ENCODE results near the gene LDHAL6A.

Gene LDHAL6A

DNA sequence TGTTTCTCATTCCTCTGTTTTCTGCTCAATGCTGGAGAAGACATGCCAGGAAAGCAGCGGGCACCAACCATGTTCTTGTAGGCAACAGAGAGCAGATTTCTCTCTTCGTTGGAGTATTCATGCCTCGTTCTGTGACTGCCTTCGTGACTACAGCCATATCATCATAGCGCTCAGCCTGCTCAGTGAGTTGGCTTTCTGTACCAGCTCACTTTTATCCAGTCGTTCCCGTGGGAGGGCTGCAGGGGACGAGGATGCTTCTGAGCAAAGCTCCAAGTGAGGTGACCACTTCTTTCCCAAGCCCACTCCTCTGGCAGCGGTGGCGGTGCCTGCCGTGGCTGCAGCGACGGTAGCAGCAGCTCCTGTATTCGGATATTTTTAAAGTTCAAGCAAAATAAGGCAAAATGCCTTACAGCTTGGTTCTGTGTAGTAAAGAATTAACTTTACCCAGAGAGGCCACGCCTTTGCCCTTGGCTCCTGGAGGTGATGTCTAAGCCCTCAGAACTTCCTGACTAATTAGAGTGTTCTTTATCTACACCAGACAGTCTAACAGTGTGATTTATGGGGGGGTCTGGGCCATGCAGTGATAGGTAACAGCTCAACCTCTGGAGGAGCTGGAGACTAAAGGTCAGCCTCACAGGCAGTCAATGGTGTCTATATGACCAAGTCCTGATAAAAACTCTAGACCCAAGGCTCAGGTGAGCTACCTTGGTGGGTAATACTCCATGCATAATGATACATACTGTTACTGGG is 35.3 kb downstream of the LDHAL6A start:
- no peak for DNase-seq (ENCODE audit: low read depth)

DNA sequence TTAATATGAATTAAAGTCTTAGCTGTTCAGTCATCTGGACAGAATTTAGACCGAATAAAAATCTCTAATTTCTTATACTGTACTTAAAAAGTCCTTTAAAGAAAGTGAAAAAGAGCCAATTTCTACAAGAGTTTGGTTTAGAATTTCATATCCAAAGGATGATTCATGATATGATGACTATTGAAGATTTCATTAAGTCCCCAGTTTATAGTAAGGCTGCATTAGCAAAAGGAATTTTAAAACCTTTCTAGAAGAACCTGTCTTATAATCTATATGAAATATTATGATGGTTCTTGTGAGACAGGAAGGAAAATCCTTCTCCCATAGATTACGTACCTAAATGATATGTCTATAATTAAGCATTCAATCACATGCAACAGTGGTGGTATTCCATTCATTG is 36.3 kb downstream of the LDHAL6A start:
- DNase-seq (ENCODE audit: low read depth), result no peak

DNA sequence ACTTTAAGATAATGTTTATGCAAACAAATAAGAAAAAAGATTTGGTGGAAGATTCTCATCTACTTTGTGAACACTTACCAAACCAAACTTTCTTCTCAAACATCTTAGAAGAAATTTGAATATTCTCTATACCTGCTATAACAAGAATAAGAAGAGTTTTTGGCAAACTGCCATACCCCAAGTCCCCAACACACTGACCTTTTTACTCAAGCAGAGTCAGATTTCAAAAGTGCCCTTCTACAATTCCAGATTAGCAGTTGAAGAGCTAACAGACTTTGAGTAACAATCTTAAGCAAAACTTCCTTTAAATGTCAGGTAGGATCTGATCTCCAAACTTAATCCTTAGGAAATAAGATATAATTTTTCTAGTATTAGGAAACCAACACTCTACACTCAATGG is 37.2 kb downstream of the LDHAL6A start:
- no peak for DNase-seq (ENCODE audit: low read depth)

DNA sequence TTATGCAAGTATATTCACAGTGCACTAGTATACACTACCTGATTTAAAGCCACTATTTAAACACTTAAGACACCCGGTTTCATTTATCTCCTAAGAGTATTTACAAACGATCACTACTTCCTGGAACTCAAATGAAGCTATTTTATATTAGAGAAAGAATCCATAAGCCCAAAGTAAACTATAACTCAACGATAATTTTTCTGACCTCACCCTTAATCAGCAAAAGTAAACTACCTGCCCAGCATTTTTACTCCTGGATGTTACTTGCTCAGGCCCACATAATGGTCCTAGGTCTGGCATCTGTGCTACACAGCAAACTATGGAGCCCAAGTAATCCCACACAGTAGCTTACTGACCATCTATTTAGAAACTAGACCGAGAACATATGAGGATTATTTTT is 37.7 kb downstream of the LDHAL6A start:
- no peak for DNase-seq (ENCODE audit: low read depth)

DNA sequence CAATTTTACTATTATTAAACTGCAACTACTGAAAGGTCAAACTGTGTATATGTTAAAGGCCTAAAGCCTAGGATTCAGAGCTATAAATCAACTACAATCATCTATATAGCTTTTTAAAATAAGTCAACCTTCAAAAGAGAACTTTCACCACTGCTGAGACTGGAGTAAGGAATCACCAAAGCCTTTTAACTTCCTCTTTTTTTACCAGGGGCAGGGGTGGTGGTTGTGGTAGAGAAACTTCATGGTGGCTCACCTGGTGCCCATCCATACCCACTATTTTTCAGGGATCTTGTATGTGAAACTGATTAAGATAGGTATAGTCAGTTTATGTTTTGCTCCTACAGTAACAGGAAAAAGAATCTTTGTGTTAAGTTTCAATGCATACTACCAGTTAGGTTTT is 39.6 kb downstream of the LDHAL6A start:
- DNase-seq (ENCODE audit: low read depth), result no peak

DNA sequence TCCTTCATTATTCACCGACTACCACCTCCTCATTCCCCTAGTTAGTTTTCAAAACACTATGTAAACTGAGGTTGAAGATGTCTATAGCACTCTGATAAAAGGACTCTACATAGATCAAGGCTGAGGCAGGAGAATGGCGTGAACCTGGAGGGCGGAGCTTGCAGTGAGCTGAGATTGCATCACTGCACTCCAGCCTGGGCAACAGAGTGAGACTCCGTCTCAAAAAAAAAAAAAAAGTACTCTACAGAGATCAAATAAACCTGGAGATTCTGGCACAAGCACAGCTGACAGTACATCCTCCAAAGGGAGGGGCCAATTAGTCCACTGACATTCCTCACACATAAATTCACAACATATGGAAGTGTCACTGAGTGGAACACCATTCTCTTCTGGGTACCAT is 40.0 kb downstream of the LDHAL6A start:
- DNase-seq (ENCODE audit: low read depth), result no peak

DNA sequence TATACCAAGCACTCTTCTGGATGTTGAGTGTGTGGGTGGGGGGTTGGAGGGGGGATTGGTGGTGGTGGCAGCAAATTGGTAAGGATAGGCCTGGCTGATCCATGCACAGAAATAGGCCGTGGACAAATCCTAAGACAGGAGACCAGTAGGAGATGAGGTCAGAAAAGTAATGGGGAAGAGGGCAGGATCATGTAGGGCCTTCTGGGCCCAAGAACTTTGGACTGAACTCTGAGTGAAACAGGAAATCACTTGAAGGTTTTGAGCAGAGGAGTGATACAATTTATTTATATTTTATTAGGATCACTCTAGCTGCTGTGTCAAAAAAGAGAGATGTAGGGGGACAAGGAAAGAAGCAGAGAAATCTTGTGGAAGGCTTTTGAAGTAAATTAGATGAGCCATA is 42.4 kb downstream of the LDHAL6A start:
- DNase-seq (ENCODE audit: low read depth), result no peak

DNA sequence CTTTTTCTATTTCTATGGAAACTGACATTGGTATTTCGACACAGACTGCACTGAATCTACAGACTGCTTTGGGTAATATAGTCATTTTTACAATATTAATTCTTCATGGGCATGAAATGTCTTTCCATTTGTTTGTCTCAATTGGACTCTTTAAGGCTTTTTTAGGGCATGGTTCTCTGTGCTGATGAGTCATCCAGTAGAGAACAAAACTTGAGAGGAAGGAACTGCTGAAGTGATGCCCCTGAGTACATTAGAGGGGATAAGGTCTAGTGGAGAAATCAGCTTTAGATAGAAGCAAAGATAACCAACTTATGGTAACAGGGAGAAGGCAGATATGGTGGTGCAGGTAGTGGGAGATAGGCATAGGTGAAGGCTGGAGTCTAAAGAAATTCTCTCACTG is 46.0 kb downstream of the LDHAL6A start:
- no peak for DNase-seq (ENCODE audit: low read depth)

DNA sequence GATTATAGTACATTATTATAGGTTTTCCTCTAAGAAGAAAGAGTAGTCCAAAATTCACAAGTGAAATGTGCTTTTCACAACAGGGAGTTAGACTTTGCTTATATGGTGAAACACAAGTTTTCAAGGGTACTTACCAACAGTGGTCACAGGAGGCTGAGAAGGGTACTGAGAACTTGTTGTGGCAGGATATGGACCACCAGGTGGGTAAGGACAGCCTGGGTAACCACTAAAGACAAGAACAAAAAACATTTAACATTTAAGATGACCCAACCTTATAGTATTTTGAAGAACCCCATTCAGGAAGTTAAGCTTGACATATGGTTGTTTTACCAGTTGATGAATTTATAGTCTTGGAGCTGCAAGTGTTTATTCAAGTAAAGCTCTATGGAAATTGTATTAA is 46.7 kb downstream of the LDHAL6A start:
- DNase-seq (ENCODE audit: low read depth), result no peak

DNA sequence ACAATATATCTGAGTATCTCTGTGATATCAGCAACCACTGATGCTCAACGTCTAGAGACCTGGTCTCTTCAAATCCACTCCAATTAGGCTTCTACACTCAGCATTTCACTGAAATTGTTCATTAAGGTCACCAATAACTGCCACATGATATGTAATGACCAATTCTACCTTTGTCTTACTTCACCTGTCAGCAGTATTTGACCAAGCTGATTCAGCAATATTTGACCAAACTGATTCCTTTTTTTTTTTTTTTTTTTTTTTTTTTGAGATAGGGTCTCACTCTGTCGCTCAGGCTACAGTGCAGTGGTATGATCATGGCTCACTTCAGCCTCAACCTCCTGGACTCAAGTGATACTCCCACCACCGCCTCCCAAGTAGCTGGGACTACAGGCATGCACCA is 65.5 kb downstream of the LDHAL6A start:
- no peak for DNase-seq (ENCODE audit: low read depth)

DNA sequence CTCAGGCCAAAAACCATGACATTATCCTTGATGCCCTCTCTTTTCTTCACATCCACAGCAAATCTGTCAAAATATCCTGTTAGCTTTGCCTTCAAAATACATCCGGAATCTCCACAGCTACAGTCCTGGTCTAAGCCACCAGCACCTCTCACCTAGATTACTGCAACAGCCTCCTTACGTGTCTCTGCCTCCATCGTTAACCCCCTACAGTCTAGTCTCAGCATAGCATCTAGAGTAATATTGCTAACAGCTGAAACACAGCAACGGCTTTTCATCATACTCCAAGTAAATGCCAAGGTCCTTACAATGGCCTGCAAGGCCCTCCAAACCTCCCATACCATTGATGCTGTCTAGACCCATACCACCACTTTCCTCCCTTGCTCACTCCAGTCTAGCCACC is 66.7 kb downstream of the LDHAL6A start:
- DNase-seq (ENCODE audit: low read depth), result no peak

DNA sequence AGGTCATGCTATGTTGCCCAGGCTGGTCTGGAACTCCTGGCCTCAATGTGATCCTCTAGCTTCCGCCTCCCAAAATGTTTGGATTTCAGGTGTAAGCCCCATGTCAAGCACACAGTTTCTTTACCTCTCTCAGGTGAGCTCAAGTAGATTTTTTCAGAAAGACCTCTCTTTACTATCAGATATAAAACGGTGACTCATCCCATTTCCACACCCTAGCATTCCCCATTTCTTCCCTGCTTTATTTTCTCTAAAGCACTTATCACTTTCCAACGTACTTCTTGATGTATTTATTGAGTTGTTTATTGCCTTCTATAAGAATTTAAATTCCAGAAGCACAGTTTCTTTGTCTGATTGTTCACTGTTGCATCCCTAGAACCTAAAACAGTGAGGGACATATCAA is 67.4 kb downstream of the LDHAL6A start:
- no peak for DNase-seq (ENCODE audit: low read depth)

DNA sequence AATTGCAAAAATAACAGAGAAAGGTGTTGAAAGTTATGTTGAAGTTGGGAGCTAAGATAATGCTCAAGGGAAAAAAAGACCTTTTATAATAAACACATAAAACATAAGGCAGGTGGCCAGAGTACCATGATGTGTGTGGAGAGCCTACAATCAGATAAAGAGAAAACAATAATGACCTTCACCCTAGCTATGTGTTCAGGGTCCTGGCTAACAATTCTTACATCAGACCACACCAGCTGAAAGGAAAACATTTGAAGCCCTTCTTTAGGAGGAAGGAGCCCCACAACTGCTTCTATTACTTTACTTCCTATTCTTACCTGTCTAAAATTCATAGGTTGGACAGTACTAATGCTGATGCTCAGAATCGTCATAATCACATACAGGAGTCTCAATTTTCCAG is 68.6 kb downstream of the LDHAL6A start:
- no peak for DNase-seq (ENCODE audit: low read depth)

DNA sequence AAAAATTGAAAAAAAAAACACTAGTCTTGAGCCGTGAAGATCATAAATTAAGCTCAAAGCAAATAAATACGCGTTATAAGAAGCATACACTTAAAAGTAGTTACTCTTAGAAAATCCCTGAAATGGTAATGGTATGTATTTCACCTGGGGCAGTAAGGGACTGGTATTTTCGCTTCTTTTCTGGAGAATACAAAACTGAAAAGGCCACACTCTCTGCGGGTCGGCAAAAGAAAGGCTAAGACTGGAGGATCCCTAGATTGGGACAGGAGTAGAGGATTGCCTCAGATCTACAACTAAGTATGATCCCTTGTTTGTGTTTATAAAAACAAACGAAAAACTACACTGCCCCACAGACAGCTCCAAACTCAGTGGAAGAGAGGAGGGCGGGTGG is 70.5 kb downstream of the LDHAL6A start:
- DNase-seq (ENCODE audit: low read depth), result no peak

DNA sequence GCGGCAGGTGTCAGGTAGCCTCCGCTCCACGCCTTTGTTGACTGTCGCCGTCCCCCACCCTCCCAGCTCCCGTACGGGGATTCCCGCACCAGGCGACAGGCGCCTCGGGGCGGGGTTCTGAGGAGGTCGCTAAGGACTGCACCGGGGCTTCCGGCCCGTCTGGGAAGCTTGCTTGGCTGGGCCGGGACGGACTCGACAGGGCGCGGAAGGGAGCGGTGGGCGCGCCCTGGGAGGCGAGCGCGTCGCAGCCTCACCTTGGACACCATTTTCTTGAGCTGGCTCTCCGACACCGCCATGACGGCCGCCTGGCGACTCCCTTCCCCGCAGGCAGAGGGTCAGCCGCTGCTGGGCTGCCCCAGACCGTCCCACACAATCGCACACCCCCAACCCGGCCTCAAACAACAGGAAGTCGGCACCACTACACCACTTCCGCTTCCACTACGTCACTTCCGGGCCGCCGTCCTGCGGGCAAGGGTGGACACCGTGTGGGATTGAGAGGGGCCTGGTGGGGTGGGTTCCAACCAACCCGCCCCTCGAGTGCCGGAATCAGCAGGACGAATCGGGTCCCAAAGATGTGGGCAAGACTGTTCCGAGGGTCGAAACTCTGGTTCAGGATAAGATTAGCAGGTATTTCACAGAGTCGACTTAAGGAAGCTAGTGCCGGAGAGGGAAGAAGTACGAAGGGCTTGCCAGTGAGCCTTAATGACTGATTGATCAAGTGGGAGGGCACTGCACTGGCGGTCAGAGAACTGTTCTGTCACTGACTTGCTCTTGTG is 71.1 kb downstream of the LDHAL6A start, which contains the start of gene TSG101:
Gene TSG101, minus strand, starts transcription at position 422 of the 776 bp plus-strand sequence. Its CDS starts 126 bp downstream, at position 296.
- peak; percentile 94 for DNase-seq (ENCODE audit: low read depth)

DNA sequence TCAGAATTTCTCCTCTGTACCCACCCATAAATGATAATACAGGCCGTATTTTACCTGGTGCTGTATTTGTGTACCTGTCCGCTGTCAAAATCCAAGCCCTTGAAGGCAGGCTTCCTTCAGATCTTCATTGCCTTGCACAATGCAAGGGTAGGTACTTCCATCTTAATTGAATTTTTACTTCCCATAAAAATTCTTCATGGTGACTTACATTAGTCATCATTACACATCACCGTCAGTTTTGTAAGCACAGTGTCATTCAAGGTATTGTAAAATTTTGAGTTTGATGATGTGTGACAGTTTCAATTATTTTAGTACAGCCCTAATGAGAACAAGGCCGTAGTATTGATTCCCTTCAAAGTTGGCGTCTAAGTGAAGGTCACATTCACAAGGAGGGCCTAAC is 71.9 kb downstream of the LDHAL6A start:
- DNase-seq (ENCODE audit: low read depth), result no peak

All from stimulated activated CD8-positive, alpha-beta memory T cell treated with anti-CD3 and anti-CD28 coated beads, Interleukin-15, amount 100 ng/mL, for 24 hours (primary cell).